K562 (cell line): ENCODE measurements around the gene COG4. TPM values are rescaled to one million over a fixed set of nuclear protein-coding genes. Genes with fewer than 3 reads are reported as not detected.

Experiments
- ARID1B ChIP-seq: fragments of 450-650 bp; IDR thresholded peaks from 2 replicates; pipeline ENCODE4 v1.6.1; 2016; ENCODE audit warnings: antibody characterized with exemption, mild to moderate bottlenecking, inconsistent platforms
- BRCA1 ChIP-seq, 2 experiments: fragments of 450-650 bp in 1 of 2; sonication (generic) in 1 of 2; formaldehyde crosslinking in 1 of 2; IDR thresholded peaks; 2 replicates each; pipeline versions ENCODE4 v1.5.0 to v1.6.1; 2017 to 2020; ENCODE audit warnings: mild to moderate bottlenecking in 1 of 2, missing genetic modification reagents in 1 of 2
- CCAR2 ChIP-seq: fragments of 200-400 bp; formaldehyde crosslinking; IDR thresholded peaks from 2 replicates; pipeline ENCODE4 v1.6.1; 2017; ENCODE audit warnings: mild to moderate bottlenecking, low read depth, low read length
- CCNT2 ChIP-seq: IDR thresholded peaks from 2 replicates; pipeline ENCODE4 v1.6.1; 2011; ENCODE audit warnings: borderline replicate concordance, low read depth, mild to moderate bottlenecking, moderate library complexity, mixed read lengths, low read length; ENCODE audit not compliant: insufficient read length; ENCODE audit errors: extremely low read depth
- FIP1L1 ChIP-seq: fragments of 200-400 bp; formaldehyde crosslinking; IDR thresholded peaks from 2 replicates; pipeline ENCODE4 v1.6.1; 2018; ENCODE audit warnings: mild to moderate bottlenecking, low read depth, low read length; ENCODE audit not compliant: poor library complexity, severe bottlenecking
- MLX ChIP-seq, 2 experiments: fragments of 450-650 bp in 1 of 2; sonication (generic) in 1 of 2; formaldehyde crosslinking; conservative IDR thresholded peaks; 2 replicates each; pipeline versions ENCODE4 v1.4.0 to v1.8.1; 2020 to 2022; ENCODE audit warnings: mild to moderate bottlenecking in 1 of 2, missing genetic modification reagents in 1 of 2
- MTA3 ChIP-seq: fragments of 450-650 bp; formaldehyde crosslinking; IDR thresholded peaks from 2 replicates; pipeline ENCODE4 v1.6.1; 2017; ENCODE audit warnings: mild to moderate bottlenecking, borderline replicate concordance
- POLR2A ChIP-seq: fragments of 450-650 bp; conservative IDR thresholded peaks from 2 replicates; pipeline ENCODE4 v1.6.1; 2016
- SAFB ChIP-seq: fragments of 200-400 bp; formaldehyde crosslinking; IDR thresholded peaks from 2 replicates; pipeline ENCODE4 v1.6.1; 2017; ENCODE audit warnings: low read depth, low read length, borderline replicate concordance
- SMARCE1 ChIP-seq: fragments of 450-650 bp; IDR thresholded peaks from 2 replicates; pipeline ENCODE4 v1.7.1; 2016; ENCODE audit warnings: mild to moderate bottlenecking
- SRSF1 ChIP-seq: fragments of 200-400 bp; formaldehyde crosslinking; IDR thresholded peaks from 2 replicates; pipeline ENCODE4 v1.6.1; 2017; ENCODE audit warnings: mild to moderate bottlenecking, low read depth, low read length, moderate library complexity
- STAT5A ChIP-seq: IDR thresholded peaks from 2 replicates; pipeline ENCODE4 v1.6.1; 2012; ENCODE audit warnings: low read length, inconsistent platforms, borderline replicate concordance
- SUPT5H ChIP-seq: fragments of 450-650 bp; IDR thresholded peaks from 2 replicates; pipeline ENCODE4 v1.6.1; 2016
- ZKSCAN8 ChIP-seq: fragments of 200-800 bp; sonication (Bioruptor generic); IDR thresholded peaks from 2 replicates; pipeline ENCODE4 v1.6.1; 2016; ENCODE audit warnings: missing genetic modification characterization, missing compliant biosample characterization
- ZNF212 ChIP-seq: fragments of 450-650 bp; formaldehyde crosslinking; IDR thresholded peaks from 2 replicates; pipeline ENCODE4 v1.4.0; 2020; ENCODE audit warnings: mild to moderate bottlenecking
- ZNF445 ChIP-seq: fragments of 250-450 bp; sonication (Bioruptor Pico); IDR thresholded peaks from 2 replicates; pipeline ENCODE4 v1.4.0; 2020; ENCODE audit warnings: low read depth, mild to moderate bottlenecking, moderate library complexity
- polyA plus RNA-seq, 8 experiments: library from polyadenylated mRNA; depleted of rRNA in 4 of 8; stranded (reverse) in 5 of 8; unstranded in 3 of 8; fragments of >200 nt; fragmentation: Nextera tagmentation in 2 of 8; fragmentation: Illumina TruSeq in 1 of 8; extraction: Ambion mirVana in 2 of 8; extraction: Trizol in 1 of 8; gene quantifications; 2 replicates each; pipeline versions ENCODE4 v1.2.1 to v1.2.3, GENCODE V29; 2011 to 2014; ENCODE audit warnings: inconsistent platforms in 1 of 8, missing spikeins in 1 of 8
- total RNA-seq, 7 experiments: library from RNA; depleted of rRNA in 6 of 7; stranded (reverse); fragments of >200 nt in 6 of 7; fragmentation: Illumina TruSeq in 2 of 7; extraction: Trizol in 2 of 7; gene quantifications; 2 replicates each; pipeline versions ENCODE4 v1.2.1 to v1.2.3, GENCODE V29; 2011 to 2021; ENCODE audit warnings: low replicate concordance in 1 of 7
- TF ChIP-seq, protein P1 (sequence below): fragments of 250-450 bp; sonication (Bioruptor Pico); IDR thresholded peaks from 2 replicates; pipeline ENCODE4 v1.9.0; 2021; ENCODE audit warnings: mild to moderate bottlenecking, inconsistent platforms
- TF ChIP-seq, protein P2 (sequence below): fragments of 250-450 bp; sonication (Bioruptor Pico); IDR thresholded peaks from 2 replicates; pipeline ENCODE4 v1.9.0; 2021; ENCODE audit warnings: mild to moderate bottlenecking
- TF ChIP-seq, protein P3 (sequence below): IDR thresholded peaks from 3 replicates; pipeline ENCODE4 v1.6.1; 2011; ENCODE audit warnings: borderline replicate concordance, mild to moderate bottlenecking, moderate library complexity; ENCODE audit not compliant: insufficient read length; ENCODE audit errors: extremely low read depth
- TF ChIP-seq, protein P4 (sequence below): fragments of 250-450 bp; sonication (Bioruptor Pico); IDR thresholded peaks from 2 replicates; pipeline ENCODE4 v1.5.1; 2021; ENCODE audit warnings: mild to moderate bottlenecking

Gene COG4
- total and polyA plus RNA-seq, 9 of the 15 experiments (the other 6 are each of a cell fraction or from before 2014, with no cell fraction given), result 13.7 to 73.9 (median 44.2) TPM

DNA sequence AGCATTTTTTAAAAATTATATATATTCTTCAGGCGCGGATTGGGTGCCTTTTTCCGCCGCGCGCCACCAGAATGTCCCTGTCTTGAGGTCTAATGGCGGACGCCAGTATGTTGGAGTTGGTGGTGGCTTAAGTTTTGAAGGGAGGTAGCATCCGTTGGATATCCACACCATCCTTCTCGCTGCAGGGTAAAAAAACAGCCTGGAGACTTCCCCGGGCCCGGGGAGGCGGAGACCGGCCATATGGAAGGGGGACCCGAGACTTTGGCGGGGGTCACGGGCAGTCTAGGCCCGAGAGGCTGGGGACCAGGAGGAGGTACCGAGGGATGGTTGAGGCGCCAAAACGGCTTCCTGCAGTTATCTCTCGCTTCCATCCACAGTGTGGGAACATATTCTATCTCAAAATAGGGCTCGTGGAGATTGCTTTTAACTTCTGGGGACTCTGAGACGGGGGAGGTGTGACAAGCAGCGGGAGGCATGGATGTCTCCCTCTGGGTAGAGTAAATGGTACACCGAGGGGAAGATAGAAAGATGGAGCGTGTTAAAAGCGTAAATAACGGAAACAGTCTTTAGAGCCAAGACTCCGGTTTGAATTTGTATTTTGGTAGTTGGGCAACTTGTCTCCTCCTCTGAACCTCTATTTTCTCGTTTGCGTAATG, 517 bp upstream of the COG4 start, which contains the start of gene SF3B3 (continued):
- TF ChIP-seq, protein P1, sequence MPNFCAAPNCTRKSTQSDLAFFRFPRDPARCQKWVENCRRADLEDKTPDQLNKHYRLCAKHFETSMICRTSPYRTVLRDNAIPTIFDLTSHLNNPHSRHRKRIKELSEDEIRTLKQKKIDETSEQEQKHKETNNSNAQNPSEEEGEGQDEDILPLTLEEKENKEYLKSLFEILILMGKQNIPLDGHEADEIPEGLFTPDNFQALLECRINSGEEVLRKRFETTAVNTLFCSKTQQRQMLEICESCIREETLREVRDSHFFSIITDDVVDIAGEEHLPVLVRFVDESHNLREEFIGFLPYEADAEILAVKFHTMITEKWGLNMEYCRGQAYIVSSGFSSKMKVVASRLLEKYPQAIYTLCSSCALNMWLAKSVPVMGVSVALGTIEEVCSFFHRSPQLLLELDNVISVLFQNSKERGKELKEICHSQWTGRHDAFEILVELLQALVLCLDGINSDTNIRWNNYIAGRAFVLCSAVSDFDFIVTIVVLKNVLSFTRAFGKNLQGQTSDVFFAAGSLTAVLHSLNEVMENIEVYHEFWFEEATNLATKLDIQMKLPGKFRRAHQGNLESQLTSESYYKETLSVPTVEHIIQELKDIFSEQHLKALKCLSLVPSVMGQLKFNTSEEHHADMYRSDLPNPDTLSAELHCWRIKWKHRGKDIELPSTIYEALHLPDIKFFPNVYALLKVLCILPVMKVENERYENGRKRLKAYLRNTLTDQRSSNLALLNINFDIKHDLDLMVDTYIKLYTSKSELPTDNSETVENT (CRISPR knock-in tag), result peak; percentile 48; the same call in 1 of the 2 replicates
- TF ChIP-seq FIP1L1 (no peak), ARID1B (no peak), MTA3 (peak; percentile 69), SUPT5H (peak; percentile 95), POLR2A (peak; percentile 96), ZNF445 (no peak), STAT5A (0 out of 2 replicates have a peak, but pooled peaks have one; percentile 11), ZNF212 (CRISPR knock-in tag) (no peak), BRCA1 (IDR thresholded peaks at IDR 0.05) (no peak), BRCA1 (CRISPR knock-in tag; IDR thresholded peaks at IDR 0.05) (no peak), ZKSCAN8 (CRISPR knock-in tag) (0 out of 2 replicates have a peak, but pooled peaks have one; percentile 20), MLX (CRISPR knock-in tag; conservative IDR thresholded peaks at IDR 0.05) (no peak), SMARCE1 (no peak), SRSF1 (no peak), CCAR2 (no peak), CCNT2 (no peak), SAFB (no peak)
- TF ChIP-seq, protein P2, sequence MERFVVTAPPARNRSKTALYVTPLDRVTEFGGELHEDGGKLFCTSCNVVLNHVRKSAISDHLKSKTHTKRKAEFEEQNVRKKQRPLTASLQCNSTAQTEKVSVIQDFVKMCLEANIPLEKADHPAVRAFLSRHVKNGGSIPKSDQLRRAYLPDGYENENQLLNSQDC, result 0 out of 2 replicates have a peak, but pooled peaks have one; percentile 58
- TF ChIP-seq, protein P3, sequence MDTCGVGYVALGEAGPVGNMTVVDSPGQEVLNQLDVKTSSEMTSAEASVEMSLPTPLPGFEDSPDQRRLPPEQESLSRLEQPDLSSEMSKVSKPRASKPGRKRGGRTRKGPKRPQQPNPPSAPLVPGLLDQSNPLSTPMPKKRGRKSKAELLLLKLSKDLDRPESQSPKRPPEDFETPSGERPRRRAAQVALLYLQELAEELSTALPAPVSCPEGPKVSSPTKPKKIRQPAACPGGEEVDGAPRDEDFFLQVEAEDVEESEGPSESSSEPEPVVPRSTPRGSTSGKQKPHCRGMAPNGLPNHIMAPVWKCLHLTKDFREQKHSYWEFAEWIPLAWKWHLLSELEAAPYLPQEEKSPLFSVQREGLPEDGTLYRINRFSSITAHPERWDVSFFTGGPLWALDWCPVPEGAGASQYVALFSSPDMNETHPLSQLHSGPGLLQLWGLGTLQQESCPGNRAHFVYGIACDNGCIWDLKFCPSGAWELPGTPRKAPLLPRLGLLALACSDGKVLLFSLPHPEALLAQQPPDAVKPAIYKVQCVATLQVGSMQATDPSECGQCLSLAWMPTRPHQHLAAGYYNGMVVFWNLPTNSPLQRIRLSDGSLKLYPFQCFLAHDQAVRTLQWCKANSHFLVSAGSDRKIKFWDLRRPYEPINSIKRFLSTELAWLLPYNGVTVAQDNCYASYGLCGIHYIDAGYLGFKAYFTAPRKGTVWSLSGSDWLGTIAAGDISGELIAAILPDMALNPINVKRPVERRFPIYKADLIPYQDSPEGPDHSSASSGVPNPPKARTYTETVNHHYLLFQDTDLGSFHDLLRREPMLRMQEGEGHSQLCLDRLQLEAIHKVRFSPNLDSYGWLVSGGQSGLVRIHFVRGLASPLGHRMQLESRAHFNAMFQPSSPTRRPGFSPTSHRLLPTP, result no peak
- TF ChIP-seq, protein P4, sequence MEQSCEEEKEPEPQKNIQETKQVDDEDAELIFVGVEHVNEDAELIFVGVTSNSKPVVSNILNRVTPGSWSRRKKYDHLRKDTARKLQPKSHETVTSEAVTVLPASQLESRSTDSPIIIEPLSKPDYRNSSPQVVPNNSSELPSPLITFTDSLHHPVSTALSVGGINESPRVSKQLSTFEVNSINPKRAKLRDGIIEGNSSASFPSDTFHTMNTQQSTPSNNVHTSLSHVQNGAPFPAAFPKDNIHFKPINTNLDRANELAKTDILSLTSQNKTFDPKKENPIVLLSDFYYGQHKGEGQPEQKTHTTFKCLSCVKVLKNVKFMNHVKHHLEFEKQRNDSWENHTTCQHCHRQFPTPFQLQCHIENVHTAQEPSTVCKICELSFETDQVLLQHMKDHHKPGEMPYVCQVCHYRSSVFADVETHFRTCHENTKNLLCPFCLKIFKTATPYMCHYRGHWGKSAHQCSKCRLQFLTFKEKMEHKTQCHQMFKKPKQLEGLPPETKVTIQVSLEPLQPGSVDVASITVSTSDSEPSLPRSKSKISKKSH, result no peak
